Keratinocyte (primary cell): ENCODE results near the gene NTN3. TPM values are rescaled to one million over a fixed set of nuclear protein-coding genes. Genes with fewer than 3 reads are reported as not detected.

Experiments
- DNase-seq: peaks from one replicate; pipeline ENCODE4 v3.0.0-alpha.2; 2011; ENCODE audit warnings: low read depth, missing footprints, low spot score
- FAIRE-seq: peaks from 2 replicates; lab custom pipeline; 2011; peaks lifted over from hg19 to GRCh38; lab: Jason Lieb, UNC
- H2AFZ ChIP-seq: 2 replicates; pipeline ENCODE4 v1.6.0; 2012; ENCODE audit warnings: low read length, control low read depth, inconsistent platforms; ENCODE audit not compliant: control insufficient read depth
- H3K27ac ChIP-seq: 2 replicates; pipeline ENCODE4 v1.5.1; 2011; ENCODE audit warnings: low read length; ENCODE audit not compliant: control insufficient read depth, insufficient read depth
- H3K27me3 ChIP-seq: 3 replicates; pipeline ENCODE4 v1.6.0; 2011; ENCODE audit warnings: low read length; ENCODE audit not compliant: control insufficient read depth, insufficient read depth; ENCODE audit errors: extremely low read depth
- H3K36me3 ChIP-seq, 2 experiments: 2 replicates in 1 of 2; 3 replicates in 1 of 2; pipeline ENCODE4 v1.5.1; 2011; ENCODE audit warnings: low read length in 2 of 2, mild to moderate bottlenecking in 1 of 2; ENCODE audit not compliant: control insufficient read depth in 2 of 2, insufficient read depth in 2 of 2; ENCODE audit errors: extremely low read depth in 1 of 2
- H3K4me1 ChIP-seq: 3 replicates; pipeline ENCODE4 v1.5.1; 2011; ENCODE audit warnings: low read length; ENCODE audit not compliant: control insufficient read depth, insufficient read depth; ENCODE audit errors: extremely low read depth
- H3K4me2 ChIP-seq: 3 replicates; pipeline ENCODE4 v1.6.0; 2011; ENCODE audit warnings: low read depth, low read length; ENCODE audit not compliant: control insufficient read depth, insufficient read depth; ENCODE audit errors: extremely low read depth
- H3K4me3 ChIP-seq, 3 experiments: fragments of 200-600 bp in 1 of 3; sonication (generic) in 1 of 3; 2 replicates in 2 of 3; 3 replicates in 1 of 3; pipeline ENCODE4 v1.5.1; 2011 to 2016; ENCODE audit warnings: low read length in 3 of 3, mild to moderate bottlenecking in 3 of 3, control low read depth in 2 of 3, inconsistent platforms in 1 of 3, low read depth in 1 of 3, mixed read lengths in 1 of 3, mixed run types in 1 of 3, moderate library complexity in 1 of 3; ENCODE audit not compliant: control insufficient read depth in 2 of 3, insufficient read depth in 2 of 3; ENCODE audit errors: extremely low read depth in 1 of 3
- H3K79me2 ChIP-seq: 2 replicates; pipeline ENCODE4 v1.6.0; 2012; ENCODE audit warnings: low read length; ENCODE audit not compliant: control insufficient read depth, insufficient read depth
- H3K9ac ChIP-seq: 3 replicates; pipeline ENCODE4 v1.6.0; 2011; ENCODE audit warnings: low read length; ENCODE audit not compliant: control insufficient read depth, insufficient read depth; ENCODE audit errors: extremely low read depth
- H3K9me1 ChIP-seq: 3 replicates; pipeline ENCODE4 v1.6.0; 2011; ENCODE audit warnings: low read length; ENCODE audit not compliant: control insufficient read depth, insufficient read depth; ENCODE audit errors: extremely low read depth
- H3K9me3 ChIP-seq: 2 replicates; pipeline ENCODE4 v1.5.1; 2012; ENCODE audit warnings: low read depth, low read length; ENCODE audit not compliant: control insufficient read depth
- H4K20me1 ChIP-seq: 3 replicates; pipeline ENCODE4 v1.6.0; 2011; ENCODE audit warnings: low read length; ENCODE audit not compliant: control insufficient read depth, insufficient read depth; ENCODE audit errors: extremely low read depth
- EZH2 ChIP-seq: IDR thresholded peaks from one replicate; pipeline ENCODE4 v1.6.1; 2012; ENCODE audit warnings: inconsistent platforms, mild to moderate bottlenecking, low read length, moderate library complexity
- dilution Hi-C: fragments of 300-500 bp; cut with MboI; formaldehyde crosslinking; loops from one replicate; pipeline ENCODE4 v1.7.0; 2020; ENCODE audit warnings: low sequenced_read_pairs; ENCODE audit not compliant: extremely low pct_ligation_motif_present
- polyA plus RNA-seq, 5 experiments: library from polyadenylated mRNA; depleted of rRNA in 3 of 5; stranded (reverse) in 3 of 5; stranded (forward) in 1 of 5; unstranded in 1 of 5; fragments of >200 nt; gene quantifications; 1 replicate in 1 of 5; 2 replicates in 3 of 5; 3 replicates in 1 of 5; pipeline versions ENCODE4 v1.2.1 to v1.2.3, GENCODE V29; 2011 to 2012; ENCODE audit warnings: missing spikeins in 2 of 5, low read depth in 1 of 5, low replicate concordance in 1 of 5
- TF ChIP-seq, protein P1 (sequence below), 3 experiments: IDR thresholded peaks in 1 of 3; conservative IDR thresholded peaks in 1 of 3; optimal IDR thresholded peaks in 1 of 3; 2 replicates in 2 of 3; 3 replicates in 1 of 3; pipeline versions ENCODE3 to v1.5.1; 2011; ENCODE audit warnings: low read length in 3 of 3, mild to moderate bottlenecking in 3 of 3, moderate library complexity in 2 of 3, control low read depth in 1 of 3, inconsistent platforms in 1 of 3; ENCODE audit not compliant: insufficient read depth in 2 of 3; ENCODE audit errors: extremely low read depth in 1 of 3

The NTN3 gene
- polyA plus RNA-seq, 1 donor (not counting 4 experiments of a cell fraction or from before 2014, with no cell fraction given), result not detected

GRCh38 chr16:2472488-2472864 lies 1.4 kb downstream of the NTN3 start:
- TF ChIP-seq, protein P1, sequence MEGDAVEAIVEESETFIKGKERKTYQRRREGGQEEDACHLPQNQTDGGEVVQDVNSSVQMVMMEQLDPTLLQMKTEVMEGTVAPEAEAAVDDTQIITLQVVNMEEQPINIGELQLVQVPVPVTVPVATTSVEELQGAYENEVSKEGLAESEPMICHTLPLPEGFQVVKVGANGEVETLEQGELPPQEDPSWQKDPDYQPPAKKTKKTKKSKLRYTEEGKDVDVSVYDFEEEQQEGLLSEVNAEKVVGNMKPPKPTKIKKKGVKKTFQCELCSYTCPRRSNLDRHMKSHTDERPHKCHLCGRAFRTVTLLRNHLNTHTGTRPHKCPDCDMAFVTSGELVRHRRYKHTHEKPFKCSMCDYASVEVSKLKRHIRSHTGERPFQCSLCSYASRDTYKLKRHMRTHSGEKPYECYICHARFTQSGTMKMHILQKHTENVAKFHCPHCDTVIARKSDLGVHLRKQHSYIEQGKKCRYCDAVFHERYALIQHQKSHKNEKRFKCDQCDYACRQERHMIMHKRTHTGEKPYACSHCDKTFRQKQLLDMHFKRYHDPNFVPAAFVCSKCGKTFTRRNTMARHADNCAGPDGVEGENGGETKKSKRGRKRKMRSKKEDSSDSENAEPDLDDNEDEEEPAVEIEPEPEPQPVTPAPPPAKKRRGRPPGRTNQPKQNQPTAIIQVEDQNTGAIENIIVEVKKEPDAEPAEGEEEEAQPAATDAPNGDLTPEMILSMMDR (optimal IDR thresholded peaks at IDR 0.05 in 1 of 3, IDR thresholded peaks at IDR 0.05 in 1 of 3, conservative IDR thresholded peaks at IDR 0.05 in 1 of 3; ENCODE audit: extremely low read depth in 1 of 3, insufficient read depth in 2 of 3, low read length in 3 of 3), result no peak
- no peak for TF ChIP-seq EZH2
- Histone ChIP-seq H3K9me3 (no peaks in the 10 kb centered on the region), H4K20me1 (peaks cover 7% of the 10 kb centered on the region), H3K36me3 (no peaks in the 10 kb centered on the region), H3K9me1 (no peaks in the 10 kb centered on the region), H3K27me3 (peaks cover 28% of the 10 kb centered on the region), H3K4me3 (no peak overlapping the region), H3K4me2 (no peak overlapping the region), H3K4me1 (peaks cover 17% of the 10 kb centered on the region), H3K9ac (no peak overlapping the region), H2AFZ (no peak overlapping the region), H3K79me2 (no peaks in the 10 kb centered on the region), H3K27ac (no peak overlapping the region)
- dilution Hi-C loops, result no loop called here
- FAIRE-seq, result no peak
- no peak for DNase-seq

DNA sequence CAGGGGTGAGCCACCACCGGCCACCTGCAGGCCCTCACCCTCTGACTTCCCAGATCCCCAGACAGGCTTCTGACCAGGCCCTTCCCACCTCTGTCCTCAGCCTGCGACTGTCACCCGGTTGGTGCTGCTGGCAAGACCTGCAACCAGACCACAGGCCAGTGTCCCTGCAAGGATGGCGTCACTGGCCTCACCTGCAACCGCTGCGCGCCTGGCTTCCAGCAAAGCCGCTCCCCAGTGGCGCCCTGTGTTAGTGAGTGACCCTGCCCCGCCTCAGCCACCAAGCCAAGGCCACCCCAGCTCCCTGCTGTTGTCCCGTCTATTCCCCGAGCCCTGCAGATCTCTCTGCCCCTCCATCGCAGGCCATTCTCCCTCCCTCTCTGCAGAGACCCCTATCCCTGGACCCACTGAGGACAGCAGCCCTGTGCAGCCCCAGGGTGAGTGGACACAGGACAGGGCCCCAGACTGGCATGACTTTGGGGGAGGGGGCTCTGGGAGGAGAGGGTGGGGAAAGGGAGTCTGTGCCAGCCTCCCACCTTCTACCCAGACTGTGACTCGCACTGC lies 1.9 kb downstream of the NTN3 start:
- DNase-seq, result no peak
- dilution Hi-C loops, result no loop called here
- Histone ChIP-seq H3K79me2 (no peaks in the 10 kb centered on the region), H2AFZ (no peak overlapping the region), H3K9ac (no peak overlapping the region), H3K9me3 (no peaks in the 10 kb centered on the region), H3K27me3 (peaks cover 28% of the 10 kb centered on the region), H3K27ac (no peak overlapping the region), H3K9me1 (no peaks in the 10 kb centered on the region), H3K36me3 (no peaks in the 10 kb centered on the region), H3K4me3 (no peak overlapping the region), H3K4me1 (peaks cover 17% of the 10 kb centered on the region), H4K20me1 (peaks cover 9% of the 10 kb centered on the region), H3K4me2 (peak overlapping the region; percentile 27)
- no peak for TF ChIP-seq EZH2
- TF ChIP-seq, protein P1 (optimal IDR thresholded peaks at IDR 0.05 in 1 of 3, IDR thresholded peaks at IDR 0.05 in 1 of 3, conservative IDR thresholded peaks at IDR 0.05 in 1 of 3; ENCODE audit: extremely low read depth in 1 of 3, insufficient read depth in 2 of 3, low read length in 3 of 3), result no peak
- no peak for FAIRE-seq
